ENCODE results near the gene KIAA1191.
"Not testable (repeated sequence)": the region's sequence is repeated elsewhere in the genome, so short reads cannot be mapped to it uniquely, and the experiment has no call there.

KIAA1191 gene

DNA sequence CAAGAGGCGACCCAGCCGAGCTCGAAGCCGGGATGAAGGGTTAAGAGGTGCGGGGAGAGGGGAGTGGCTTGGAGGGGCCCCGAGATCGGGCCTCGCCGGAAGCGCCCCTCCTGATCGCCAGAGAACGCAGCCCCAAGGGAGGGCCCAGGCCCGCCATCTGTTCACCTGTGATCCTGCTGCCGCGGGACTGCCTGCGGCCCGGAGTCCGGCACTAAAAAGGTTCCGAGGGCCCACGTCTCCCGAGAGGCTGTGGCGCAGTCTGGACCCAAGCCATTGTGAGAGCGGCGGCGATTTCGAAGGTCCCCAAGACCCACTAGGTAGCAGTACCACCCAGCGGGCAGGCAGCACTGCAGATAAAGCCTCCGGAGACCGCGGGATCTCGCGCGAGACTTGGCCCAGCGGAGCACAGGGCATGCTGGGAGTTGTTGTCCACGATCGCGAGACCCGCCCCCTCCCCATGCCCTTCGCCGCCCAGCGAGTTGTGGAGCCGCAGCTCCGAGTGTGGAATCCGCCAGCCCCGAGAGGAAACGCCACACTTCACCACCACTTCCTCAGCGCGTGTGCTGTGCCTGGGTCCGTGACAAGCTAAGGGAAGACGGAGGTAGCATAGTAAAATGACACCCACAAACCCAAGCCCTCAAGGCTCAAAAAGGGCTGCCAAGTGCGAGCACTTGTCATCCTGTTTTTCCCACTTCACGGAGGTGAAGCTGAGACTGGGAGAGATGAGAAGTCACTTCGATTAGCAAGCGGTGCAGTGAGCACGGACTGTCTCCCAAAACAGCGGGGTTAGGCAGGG is at the start of gene KIAA1191:
TSS of gene KIAA1191 (minus strand) at position 328 of the 796 bp plus-strand sequence. CDS start 2,256 bp downstream, outside the sequence.
- peak; percentile 67 for DNase-seq

DNA sequence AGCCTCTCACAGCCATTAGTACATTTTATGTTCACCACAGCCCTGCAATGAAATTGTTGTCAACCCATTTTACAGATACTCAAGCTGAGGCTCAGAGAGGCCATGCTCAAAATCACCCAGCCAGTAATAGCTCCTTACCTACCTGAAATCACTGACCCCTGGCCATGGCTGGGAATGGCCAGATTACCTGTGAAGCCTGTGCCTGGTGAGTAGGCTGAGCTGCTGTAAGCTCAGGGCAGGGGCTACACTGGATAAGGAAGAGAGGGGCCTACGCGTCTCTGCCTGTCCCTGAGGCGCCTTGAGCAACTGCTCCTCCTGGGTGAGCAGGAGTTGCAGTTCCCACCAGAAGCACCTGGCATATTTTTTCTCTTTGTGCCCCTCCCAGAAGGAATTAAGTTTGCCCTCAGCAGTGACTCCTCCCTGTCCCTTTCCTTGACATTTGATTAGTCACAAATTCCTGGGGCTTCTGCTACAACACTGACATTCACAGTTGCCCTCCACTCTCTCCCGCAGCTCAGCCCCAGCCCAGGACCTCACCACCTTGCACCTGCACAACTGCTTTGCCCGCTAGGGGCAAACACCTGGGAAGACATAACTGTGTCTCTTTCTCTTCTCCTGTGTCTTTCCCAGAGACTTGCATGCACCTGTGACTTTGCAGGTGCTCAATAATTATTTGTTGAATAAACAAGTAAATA is 49.1 kb upstream of the KIAA1191 start:
- no peak for DNase-seq

DNA sequence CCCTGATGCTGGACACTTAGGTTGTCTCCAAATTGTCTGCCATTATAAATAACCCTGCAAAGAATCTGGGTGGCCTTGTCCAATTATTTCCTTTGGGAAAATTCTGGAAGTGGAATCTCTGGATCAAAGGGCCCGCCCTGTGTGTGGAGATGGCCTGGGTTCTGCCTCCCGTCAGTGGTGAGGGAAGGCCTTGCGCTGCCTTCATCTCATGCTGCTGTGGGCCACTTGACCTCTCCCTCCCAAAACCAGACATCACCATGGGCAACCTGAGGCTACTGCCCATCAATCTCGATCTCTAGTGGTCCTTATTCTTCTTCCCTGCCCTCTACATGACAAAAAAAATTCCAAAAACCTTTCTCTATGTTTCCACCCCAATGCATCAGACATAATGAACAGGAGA is 48.2 kb upstream of the KIAA1191 start:
- DNase-seq: no peak

GRCh38 chr5:176408590-176408989 is 47.0 kb upstream of the KIAA1191 start:
- no peak for DNase-seq

- DNase-seq: not testable (repeated sequence)
These were observed 46.6 kb upstream of the KIAA1191 start for GRCh38 chr5:176408252-176408573.

- no peak for DNase-seq
These were observed 46.1 kb upstream of the KIAA1191 start for GRCh38 chr5:176407456-176408251.

DNA sequence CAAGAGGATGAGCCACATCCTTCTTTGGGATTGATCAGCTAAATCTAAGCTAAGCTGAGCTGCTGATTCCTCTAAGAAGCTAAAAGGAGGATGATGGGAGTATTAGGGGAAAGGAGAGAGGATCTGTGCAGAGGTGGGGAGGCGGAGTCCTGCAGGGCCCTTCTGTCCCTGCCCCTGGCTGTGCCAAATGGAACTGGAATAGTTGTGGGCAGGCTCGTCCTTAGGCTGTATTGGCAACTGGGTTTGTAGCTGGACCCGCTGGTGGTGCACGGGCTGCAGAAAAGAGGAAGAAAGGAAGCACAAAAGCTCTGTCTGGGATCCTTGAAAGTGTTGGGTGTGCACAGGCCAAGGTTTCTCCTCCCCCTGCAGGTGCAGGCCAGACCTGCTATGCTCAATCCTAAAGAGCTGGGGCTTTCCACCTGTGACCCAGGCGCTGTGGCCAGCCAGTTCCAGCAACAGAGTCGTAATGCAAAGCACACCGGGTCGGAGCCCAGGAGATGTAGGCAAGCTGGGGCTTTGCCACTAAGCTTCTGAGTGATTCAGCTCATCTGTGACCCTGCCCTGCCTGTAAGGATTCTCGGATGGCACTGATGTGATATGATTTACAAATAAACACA is 45.0 kb upstream of the KIAA1191 start:
- DNase-seq: no peak

DNA sequence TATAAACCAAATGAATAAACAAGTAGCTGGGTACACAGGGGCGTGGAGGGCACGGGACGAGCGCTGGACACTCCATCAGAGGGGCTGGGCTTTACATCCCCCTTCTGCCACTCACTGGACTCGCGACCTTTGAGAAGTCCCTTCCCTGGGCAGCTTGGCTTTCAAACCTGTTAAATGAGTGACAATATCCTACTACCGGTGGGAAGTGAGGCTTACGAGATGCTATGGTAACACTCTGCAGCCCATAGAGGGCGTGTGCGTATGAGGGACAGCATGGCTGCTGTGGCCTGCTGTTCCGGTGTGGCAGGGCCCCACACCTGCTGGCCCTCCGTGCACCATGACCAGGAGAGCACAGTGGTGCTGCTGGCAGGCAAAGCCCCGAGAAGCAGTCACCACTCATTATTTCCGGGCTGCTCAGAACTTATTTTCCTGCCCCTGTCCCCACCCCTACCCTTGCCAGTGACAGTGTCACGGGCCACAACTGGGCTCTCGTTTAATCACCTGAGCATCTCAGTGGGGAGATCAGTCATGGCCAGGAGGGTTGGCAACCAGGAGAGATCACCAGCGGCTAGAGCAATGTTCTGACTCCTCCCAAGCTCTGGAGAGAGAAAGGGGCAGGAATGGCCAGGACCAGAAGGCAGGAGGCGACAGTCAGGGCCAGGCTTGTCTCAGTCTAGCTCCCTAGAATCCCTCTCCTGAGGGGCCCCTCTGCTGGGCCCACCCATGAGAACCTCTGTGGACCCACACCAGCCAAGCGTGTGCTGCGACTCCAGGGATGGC is 44.3 kb upstream of the KIAA1191 start:
- DNase-seq: no peak

GRCh38 chr5:176401281-176402205 is 40.0 kb upstream of the KIAA1191 start:
- no peak for DNase-seq

- DNase-seq: no peak
These were observed 39.0 kb upstream of the KIAA1191 start for GRCh38 chr5:176400382-176401156.

DNA sequence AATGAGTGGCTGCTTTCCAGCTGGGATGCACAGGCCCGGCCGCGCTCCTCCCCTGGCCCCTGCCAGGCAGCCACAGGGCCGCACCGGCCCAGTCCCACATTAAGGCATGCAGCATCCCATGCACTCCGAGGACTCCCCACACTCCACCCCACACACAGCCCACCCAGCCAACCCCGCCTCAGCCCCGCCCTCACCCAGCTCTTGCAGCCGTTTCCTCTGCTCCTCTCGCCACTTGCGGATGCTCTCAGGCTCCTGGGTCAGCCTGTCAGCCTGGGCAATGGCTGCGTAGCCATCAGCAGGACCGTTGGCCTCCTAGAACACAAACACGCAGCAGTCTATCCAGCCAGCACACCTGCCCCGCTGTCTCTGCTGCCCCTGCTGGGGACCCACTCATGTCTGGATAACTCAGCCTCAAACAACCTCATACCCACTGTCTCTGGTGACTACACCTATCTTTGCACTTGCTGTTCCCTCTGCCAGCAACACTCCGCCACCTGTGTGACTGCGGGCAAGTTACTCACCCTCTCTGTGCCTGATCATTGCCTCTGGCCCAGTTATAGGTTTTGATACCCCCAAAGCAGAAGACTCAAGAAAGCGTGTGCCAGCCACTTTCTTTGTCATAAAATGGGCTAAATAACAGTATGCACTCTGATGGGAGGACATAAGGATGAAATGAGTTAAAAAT is 36.3 kb upstream of the KIAA1191 start:
- no peak for DNase-seq

- no peak for DNase-seq
These were observed 34.8 kb upstream of the KIAA1191 start for GRCh38 chr5:176396330-176396729.

DNA sequence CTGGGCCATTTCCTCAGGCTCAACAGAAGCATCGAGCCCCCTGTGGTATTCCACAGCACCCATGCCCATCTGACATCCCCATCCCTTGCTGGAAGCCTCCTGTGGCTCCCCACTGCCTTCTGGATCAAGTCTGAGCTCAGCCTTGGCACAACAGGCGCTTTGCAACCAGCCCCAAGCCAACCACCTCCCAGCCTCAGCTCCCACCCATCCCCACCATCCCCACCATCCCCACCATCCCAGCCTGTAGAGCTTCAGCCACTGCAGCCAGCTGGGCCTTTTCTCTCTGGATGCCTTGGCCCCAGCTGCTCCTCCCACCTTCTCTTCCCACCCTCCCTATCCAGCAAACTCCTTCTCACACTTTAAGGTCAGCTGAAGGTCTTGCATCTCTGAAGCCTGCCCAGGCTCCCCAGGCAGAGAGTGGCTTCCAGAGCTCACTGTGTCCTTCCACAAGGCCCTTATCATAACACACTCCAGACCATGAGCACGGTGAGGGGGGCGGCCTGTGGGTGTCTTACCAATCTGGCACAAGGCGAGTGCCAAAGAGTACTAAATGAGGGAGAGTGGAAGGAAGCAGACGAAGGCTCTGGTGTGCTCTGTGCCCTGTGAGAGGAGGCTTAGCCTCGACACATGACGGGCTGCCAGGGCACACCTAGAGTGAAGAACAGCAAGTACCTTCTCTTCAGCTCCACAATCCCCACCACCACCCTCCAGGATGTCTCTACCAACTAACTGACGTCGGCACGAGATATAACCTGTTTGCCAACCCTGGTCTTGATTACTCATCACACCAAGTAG is 33.5 kb upstream of the KIAA1191 start:
- DNase-seq: no peak

DNA sequence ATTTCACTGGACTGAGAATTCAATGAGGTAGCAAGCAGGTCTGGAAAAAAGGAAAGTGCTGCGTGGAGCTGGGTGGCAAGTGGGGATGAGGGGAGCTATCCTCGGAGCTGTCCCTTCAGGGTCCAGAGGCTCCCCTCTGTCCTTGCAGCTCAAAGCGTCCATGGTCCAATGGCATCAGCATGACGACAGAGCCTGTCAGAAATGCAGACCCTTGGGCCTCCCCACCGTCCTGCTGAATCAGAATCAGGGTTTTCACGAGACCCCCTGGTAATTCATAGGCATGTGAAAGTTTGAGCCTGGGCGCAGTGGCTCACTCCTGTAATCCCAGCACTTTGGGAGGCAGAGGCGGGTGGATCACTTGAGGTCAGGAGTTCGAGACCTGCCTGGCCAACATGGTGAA is 32.5 kb upstream of the KIAA1191 start:
- no peak for DNase-seq

GRCh38 chr5:176392526-176392925 is 31.0 kb upstream of the KIAA1191 start:
- DNase-seq: no peak

GRCh38 chr5:176391999-176392398 is 30.4 kb upstream of the KIAA1191 start:
- no peak for DNase-seq

GRCh38 chr5:176391479-176391878 is 29.9 kb upstream of the KIAA1191 start:
- no peak for DNase-seq

DNA sequence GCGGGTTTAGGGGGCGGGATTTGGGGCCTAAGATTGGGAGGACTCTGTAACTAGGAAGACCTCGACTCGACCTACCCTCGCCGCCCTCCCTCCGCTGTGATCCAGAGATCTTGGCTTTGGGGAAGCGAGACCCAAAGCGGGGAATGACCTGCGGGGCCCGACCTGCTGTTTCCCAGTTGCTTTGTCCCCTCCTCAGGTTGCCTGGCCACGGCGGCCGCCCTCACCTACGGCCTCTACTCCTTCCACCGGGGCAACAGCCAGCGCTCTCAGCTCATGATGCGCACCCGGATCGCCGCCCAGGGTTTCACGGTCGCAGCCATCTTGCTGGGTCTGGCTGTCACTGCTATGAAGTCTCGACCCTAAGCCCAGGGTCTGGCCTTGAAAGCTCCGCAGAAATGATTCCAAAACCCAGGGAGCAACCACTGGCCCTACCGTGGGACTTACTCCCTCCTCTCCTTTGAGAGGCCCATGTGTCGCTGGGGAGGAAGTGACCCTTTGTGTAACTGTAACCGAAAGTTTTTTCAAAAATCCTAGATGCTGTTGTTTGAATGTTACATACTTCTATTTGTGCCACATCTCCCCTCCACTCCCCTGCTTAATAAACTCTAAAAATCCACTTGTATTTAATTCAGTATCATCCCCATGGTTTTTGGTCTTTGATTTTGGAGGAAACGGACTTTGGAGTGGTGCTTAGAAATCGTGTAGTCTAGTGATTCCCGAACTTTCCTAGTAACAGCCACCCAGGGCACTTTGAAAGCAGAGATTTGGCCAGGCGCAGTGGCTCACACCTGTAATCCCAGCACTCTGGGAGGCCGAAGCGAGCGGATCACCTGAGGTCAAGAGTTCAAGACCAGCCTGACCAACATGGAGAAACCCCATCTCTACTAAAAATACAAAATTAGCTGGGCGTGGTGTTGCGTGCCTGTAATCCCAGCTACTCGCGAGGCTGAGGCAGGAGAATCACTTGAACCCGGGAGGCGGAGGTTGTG is 27.9 kb upstream of the KIAA1191 start:
- DNase-seq: no peak
